Endothelial cell of umbilical vein (primary cell): Measurements from ENCODE around the gene TFAP2B. TPM values are rescaled to one million over a fixed set of nuclear protein-coding genes. Genes with fewer than 3 reads are reported as not detected.

Source experiments
- BruUV-seq: library from RNA; stranded (reverse); fragments of 400-500 nt; replicated peaks from 2 replicates; lab custom pipeline; 2021; lab: Mats Ljungman, UMichigan
- CTCF ChIA-PET: fragments of 300-600, 350-600 bp; sonication (Branson Sonifier 250); formaldehyde crosslinking; loops from one replicate; lab custom pipeline; 2021; ENCODE audit warnings: antibody characterized with exemption, inconsistent platforms; lab: Charles Lee
- POLR2A ChIA-PET: fragments of 300-600, 350-600 bp; sonication (Branson Sonifier 250); formaldehyde crosslinking; loops from one replicate; lab custom pipeline; 2021; ENCODE audit warnings: antibody characterized with exemption, inconsistent platforms; lab: Charles Lee
- DNase-seq: peaks from one replicate; pipeline ENCODE4 v3.0.0-alpha.2; 2011; ENCODE audit warnings: low read depth, low spot score
- FAIRE-seq: peaks from 2 replicates; lab custom pipeline; 2011; peaks lifted over from hg19 to GRCh38; lab: Jason Lieb, UNC
- H2AFZ ChIP-seq: 2 replicates; pipeline ENCODE4 v1.6.0; 2012; ENCODE audit warnings: low read depth, low read length, control low read depth, inconsistent platforms
- H3K27ac ChIP-seq: 2 replicates; pipeline ENCODE4 v1.5.1; 2011; ENCODE audit warnings: low read depth, mild to moderate bottlenecking, control low read depth, low read length, moderate library complexity; ENCODE audit not compliant: insufficient read depth
- H3K27me3 ChIP-seq, 2 experiments: 2 replicates each; pipeline versions ENCODE4 v1.6.0 to v1.6.1; 2011; ENCODE audit warnings: low read length in 2 of 2, mixed read lengths in 1 of 2; ENCODE audit not compliant: control insufficient read depth in 2 of 2, insufficient read depth in 2 of 2
- H3K36me3 ChIP-seq, 2 experiments: 2 replicates in 1 of 2; 3 replicates in 1 of 2; pipeline ENCODE4 v1.5.1; 2011; ENCODE audit warnings: low read length in 2 of 2, mild to moderate bottlenecking in 1 of 2, moderate library complexity in 1 of 2; ENCODE audit not compliant: control insufficient read depth in 2 of 2, insufficient read depth in 2 of 2; ENCODE audit errors: extremely low read depth in 1 of 2
- H3K4me1 ChIP-seq: 3 replicates; pipeline ENCODE4 v1.5.1; 2011; ENCODE audit warnings: mild to moderate bottlenecking, low read length; ENCODE audit not compliant: control insufficient read depth, insufficient read depth; ENCODE audit errors: extremely low read depth
- H3K4me2 ChIP-seq: 2 replicates; pipeline ENCODE4 v1.6.1; 2011; ENCODE audit warnings: low read length, control low read depth, mixed read lengths; ENCODE audit not compliant: insufficient read depth
- H3K4me3 ChIP-seq, 3 experiments: fragments of 200-600 bp in 1 of 3; sonication (generic), shearing (Covaris generic) in 1 of 3; replicated peaks in 1 of 3; 2 replicates each; pipeline ENCODE4 v1.5.1; 2011 to 2016; ENCODE audit warnings: control low read depth in 3 of 3, low read length in 3 of 3, mild to moderate bottlenecking in 2 of 3, inconsistent platforms in 1 of 3, low read depth in 1 of 3, moderate library complexity in 1 of 3; ENCODE audit not compliant: insufficient read depth in 1 of 3
- H3K79me2 ChIP-seq: 2 replicates; pipeline ENCODE4 v1.6.0; 2012; ENCODE audit warnings: low read length, inconsistent platforms; ENCODE audit not compliant: control insufficient read depth, insufficient read depth
- H3K9ac ChIP-seq: replicated peaks from 2 replicates; pipeline ENCODE3; 2011; ENCODE audit warnings: low read length, control low read depth; ENCODE audit not compliant: insufficient read depth; ENCODE audit errors: extremely low read depth
- H3K9me1 ChIP-seq: replicated peaks from 3 replicates; pipeline ENCODE4 v1.6.0; 2011; ENCODE audit warnings: mild to moderate bottlenecking, low read length; ENCODE audit not compliant: control insufficient read depth, insufficient read depth; ENCODE audit errors: extremely low read depth
- H3K9me3 ChIP-seq: replicated peaks from 2 replicates; pipeline ENCODE4 v1.5.1; 2012; ENCODE audit warnings: low read length, inconsistent platforms; ENCODE audit not compliant: control insufficient read depth, insufficient read depth
- H4K20me1 ChIP-seq: replicated peaks from 2 replicates; pipeline ENCODE3; 2011; ENCODE audit warnings: mild to moderate bottlenecking, low read length; ENCODE audit not compliant: control insufficient read depth, insufficient read depth; ENCODE audit errors: extremely low read depth
- EZH2 ChIP-seq: IDR thresholded peaks from 2 replicates; pipeline ENCODE4 v1.6.1; 2012; ENCODE audit warnings: borderline replicate concordance, low read depth, mild to moderate bottlenecking, moderate library complexity, low read length, inconsistent platforms; ENCODE audit not compliant: severe bottlenecking
- FOS ChIP-seq: IDR thresholded peaks from 2 replicates; pipeline ENCODE4 v1.6.1; 2011; ENCODE audit warnings: mild to moderate bottlenecking, low read length, moderate library complexity, borderline replicate concordance; ENCODE audit not compliant: insufficient read depth
- GATA2 ChIP-seq: IDR thresholded peaks from 2 replicates; pipeline ENCODE4 v1.7.0; 2011; ENCODE audit warnings: low read depth, mild to moderate bottlenecking, moderate library complexity, mixed read lengths, low read length; ENCODE audit not compliant: insufficient read length, insufficient read depth
- JUN ChIP-seq: IDR thresholded peaks from 2 replicates; pipeline ENCODE4 v1.6.1; 2011; ENCODE audit warnings: borderline replicate concordance, low read depth; ENCODE audit not compliant: insufficient read length, insufficient read depth
- MYC ChIP-seq: IDR thresholded peaks from one replicate; pipeline ENCODE4 v1.6.1; 2011; ENCODE audit warnings: mild to moderate bottlenecking, low read depth, low read length
- POLR2A ChIP-seq: IDR thresholded peaks from 2 replicates; pipeline ENCODE4 v1.6.1; 2012; ENCODE audit warnings: low read depth, mild to moderate bottlenecking, control low read depth, low read length
- POLR2AphosphoS5 ChIP-seq: IDR thresholded peaks from 2 replicates; pipeline ENCODE4 v1.6.1; 2012; ENCODE audit warnings: low read depth, mild to moderate bottlenecking, control low read depth, low read length, moderate library complexity; ENCODE audit not compliant: insufficient read depth
- dilution Hi-C: fragments of 300-500 bp; cut with MboI; formaldehyde crosslinking; loops from one replicate; pipeline ENCODE4 v1.15.0; 2019; ENCODE audit warnings: low sequenced_read_pairs; ENCODE audit not compliant: extremely low pct_ligation_motif_present
- intact Hi-C: fragments of 100-400 bp; cut with micrococcal nuclease; formaldehyde crosslinking; loops from one replicate; pipeline ENCODE4 v1.10.0; 2022
- polyA plus RNA-seq, 4 experiments: library from polyadenylated mRNA; depleted of rRNA in 3 of 4; stranded (reverse) in 3 of 4; unstranded in 1 of 4; fragments of >200 nt; gene quantifications; 2 replicates each; pipeline versions ENCODE4 v1.2.1 to v1.2.3, GENCODE V29; 2011 to 2012; ENCODE audit warnings: missing spikeins in 1 of 4
- total RNA-seq: library from RNA; stranded (reverse); gene quantifications from 2 replicates; pipeline ENCODE4 v1.2.3, GENCODE V29; 2021
- TF ChIP-seq, protein P1 (sequence below): IDR thresholded peaks from 2 replicates; pipeline ENCODE4 v1.6.1; 2011; ENCODE audit not compliant: insufficient read depth, insufficient read length
- TF ChIP-seq, protein P2 (sequence below), 2 donors: IDR thresholded peaks; 1 replicate in 1 of 2; 2 replicates in 1 of 2; pipeline ENCODE4 v1.5.1; 2011; ENCODE audit warnings: low read length in 2 of 2, mild to moderate bottlenecking in 2 of 2, moderate library complexity in 2 of 2, control low read depth in 1 of 2, inconsistent platforms in 1 of 2, low read depth in 1 of 2; ENCODE audit not compliant: insufficient read depth in 1 of 2; ENCODE audit errors: extremely low read depth in 1 of 2

The TFAP2B gene
- total and polyA plus RNA-seq, 2 donors (not counting 3 experiments of a cell fraction or from before 2014, with no cell fraction given) = not detected

DNA sequence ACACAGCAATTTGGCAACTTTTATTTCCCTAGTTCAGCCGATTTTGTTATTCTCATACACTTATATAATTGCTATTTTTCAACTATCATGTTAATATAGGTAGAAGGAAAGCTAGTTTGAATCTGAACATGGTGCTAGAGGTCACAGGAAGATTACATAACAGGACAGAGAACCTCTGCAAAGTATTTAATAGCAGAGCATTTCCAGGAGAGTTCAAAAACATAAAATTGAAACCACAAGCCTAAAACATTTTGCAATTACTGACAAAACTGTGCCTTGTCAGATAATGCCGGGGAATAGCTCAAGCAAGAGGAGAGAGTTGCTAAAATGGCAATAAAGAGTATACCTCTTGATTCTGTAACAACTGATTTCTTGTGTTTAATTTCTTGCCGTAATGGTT is 70.8 kb downstream of the TFAP2B start:
- intact Hi-C loops (no loop called here), dilution Hi-C loops (no loop called here)
- ChIA-PET CTCF (no interaction called here), POLR2A (no interaction called here)
- H2AFZ ChIP-seq = no peak overlapping the region
- no peak overlapping the region for H3K4me3 ChIP-seq
- no peak overlapping the region for H3K9ac ChIP-seq
- H3K4me2 ChIP-seq = no peak overlapping the region
- H3K79me2 ChIP-seq = no peaks in the 10 kb centered on the region
- H3K9me1 ChIP-seq = no peaks in the 10 kb centered on the region
- H3K36me3 ChIP-seq = no peaks in the 10 kb centered on the region
- no peak overlapping the region for H3K27ac ChIP-seq
- TF ChIP-seq MYC = no peak
- TF ChIP-seq, protein P1, sequence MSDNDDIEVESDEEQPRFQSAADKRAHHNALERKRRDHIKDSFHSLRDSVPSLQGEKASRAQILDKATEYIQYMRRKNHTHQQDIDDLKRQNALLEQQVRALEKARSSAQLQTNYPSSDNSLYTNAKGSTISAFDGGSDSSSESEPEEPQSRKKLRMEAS = no peak
- TF ChIP-seq, protein P2, sequence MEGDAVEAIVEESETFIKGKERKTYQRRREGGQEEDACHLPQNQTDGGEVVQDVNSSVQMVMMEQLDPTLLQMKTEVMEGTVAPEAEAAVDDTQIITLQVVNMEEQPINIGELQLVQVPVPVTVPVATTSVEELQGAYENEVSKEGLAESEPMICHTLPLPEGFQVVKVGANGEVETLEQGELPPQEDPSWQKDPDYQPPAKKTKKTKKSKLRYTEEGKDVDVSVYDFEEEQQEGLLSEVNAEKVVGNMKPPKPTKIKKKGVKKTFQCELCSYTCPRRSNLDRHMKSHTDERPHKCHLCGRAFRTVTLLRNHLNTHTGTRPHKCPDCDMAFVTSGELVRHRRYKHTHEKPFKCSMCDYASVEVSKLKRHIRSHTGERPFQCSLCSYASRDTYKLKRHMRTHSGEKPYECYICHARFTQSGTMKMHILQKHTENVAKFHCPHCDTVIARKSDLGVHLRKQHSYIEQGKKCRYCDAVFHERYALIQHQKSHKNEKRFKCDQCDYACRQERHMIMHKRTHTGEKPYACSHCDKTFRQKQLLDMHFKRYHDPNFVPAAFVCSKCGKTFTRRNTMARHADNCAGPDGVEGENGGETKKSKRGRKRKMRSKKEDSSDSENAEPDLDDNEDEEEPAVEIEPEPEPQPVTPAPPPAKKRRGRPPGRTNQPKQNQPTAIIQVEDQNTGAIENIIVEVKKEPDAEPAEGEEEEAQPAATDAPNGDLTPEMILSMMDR (IDR thresholded peaks at IDR 0.05; ENCODE audit: extremely low read depth in 1 of 2, insufficient read depth in 1 of 2, low read depth in 1 of 2, low read length in 2 of 2) = no peak
- no peak for TF ChIP-seq POLR2AphosphoS5
- TF ChIP-seq GATA2 = no peak
- no peak for TF ChIP-seq FOS
- no peak for TF ChIP-seq EZH2
- TF ChIP-seq POLR2A = no peak
- no peak for TF ChIP-seq JUN
- no peaks in the 10 kb centered on the region for H3K9me3 ChIP-seq
- no peaks in the 10 kb centered on the region for H3K4me1 ChIP-seq
- H3K27me3 ChIP-seq = no peaks in the 10 kb centered on the region
- no peaks in the 10 kb centered on the region for H4K20me1 ChIP-seq
- FAIRE-seq (no peak), DNase-seq (no peak)
- no TSS peak for BruUV-seq
